ENCODE measurements around the gene OR4P4.

The OR4P4 gene

GRCh38 chr11:55658608-55659007 lies 23.7 kb downstream of the OR4P4 start:
- Histone ChIP-seq H3K4me3 (no peak overlapping the region), H3K27ac (no peak overlapping the region)
- TF ChIP-seq, protein P1, sequence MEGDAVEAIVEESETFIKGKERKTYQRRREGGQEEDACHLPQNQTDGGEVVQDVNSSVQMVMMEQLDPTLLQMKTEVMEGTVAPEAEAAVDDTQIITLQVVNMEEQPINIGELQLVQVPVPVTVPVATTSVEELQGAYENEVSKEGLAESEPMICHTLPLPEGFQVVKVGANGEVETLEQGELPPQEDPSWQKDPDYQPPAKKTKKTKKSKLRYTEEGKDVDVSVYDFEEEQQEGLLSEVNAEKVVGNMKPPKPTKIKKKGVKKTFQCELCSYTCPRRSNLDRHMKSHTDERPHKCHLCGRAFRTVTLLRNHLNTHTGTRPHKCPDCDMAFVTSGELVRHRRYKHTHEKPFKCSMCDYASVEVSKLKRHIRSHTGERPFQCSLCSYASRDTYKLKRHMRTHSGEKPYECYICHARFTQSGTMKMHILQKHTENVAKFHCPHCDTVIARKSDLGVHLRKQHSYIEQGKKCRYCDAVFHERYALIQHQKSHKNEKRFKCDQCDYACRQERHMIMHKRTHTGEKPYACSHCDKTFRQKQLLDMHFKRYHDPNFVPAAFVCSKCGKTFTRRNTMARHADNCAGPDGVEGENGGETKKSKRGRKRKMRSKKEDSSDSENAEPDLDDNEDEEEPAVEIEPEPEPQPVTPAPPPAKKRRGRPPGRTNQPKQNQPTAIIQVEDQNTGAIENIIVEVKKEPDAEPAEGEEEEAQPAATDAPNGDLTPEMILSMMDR (IDR thresholded peaks at IDR 0.05): no peak
- DNase-seq (ENCODE audit: low spot score): no peak

DNA sequence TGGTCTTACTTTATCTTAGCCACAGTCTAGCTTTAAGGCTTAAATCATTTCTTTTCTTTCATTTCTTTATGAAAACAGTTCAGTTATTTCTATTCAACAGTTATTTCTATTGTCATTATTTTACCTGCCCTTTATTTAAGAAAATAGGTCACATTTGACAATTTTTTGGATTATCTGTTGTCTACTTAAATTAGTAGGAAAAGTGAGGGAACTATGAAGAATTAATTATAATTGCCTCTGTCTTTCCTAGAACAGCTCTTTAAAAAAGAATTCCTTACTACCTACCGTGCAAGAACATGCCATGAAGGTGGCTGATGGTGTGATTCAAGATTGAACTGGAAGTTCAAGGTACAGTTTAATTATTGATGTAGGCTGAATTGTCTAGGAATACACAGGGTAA lies 27.0 kb downstream of the OR4P4 start, which contains the start of gene OR4C6:
TSS of gene OR4C6 (plus strand) at position 301 of the 400 bp plus-strand sequence. CDS start 2,966 bp downstream, outside the sequence.
- no peak for DNase-seq (ENCODE audit: low spot score)
- TF ChIP-seq, protein P1 (IDR thresholded peaks at IDR 0.05): no peak
- Histone ChIP-seq H3K4me3 (no peak within 1 kb of the TSS), H3K27ac (no peak within 1 kb of the TSS)

GRCh38 chr11:55669376-55669775 lies 34.5 kb downstream of the OR4P4 start:
- TF ChIP-seq, protein P1 (IDR thresholded peaks at IDR 0.05): no peak
- Histone ChIP-seq H3K27ac (no peak overlapping the region), H3K4me3 (no peak overlapping the region)
- DNase-seq (ENCODE audit: low spot score): no peak

GRCh38 chr11:55673860-55674259 lies 38.9 kb downstream of the OR4P4 start:
- Histone ChIP-seq H3K27ac (no peak overlapping the region), H3K4me3 (no peak overlapping the region)
- TF ChIP-seq, protein P1 (IDR thresholded peaks at IDR 0.05): no peak
- no peak for DNase-seq (ENCODE audit: low spot score)

Measured in coronary artery (tissue), 2 donors.